NT2/D1 (cell line): Measurements from ENCODE around the gene PRKCH.

Experiments
- SUZ12 ChIP-seq: IDR thresholded peaks from 2 replicates; pipeline ENCODE4 v1.6.1; 2011; ENCODE audit not compliant: insufficient read length, insufficient read depth; ENCODE audit errors: extremely low read depth
- YY1 ChIP-seq: IDR thresholded peaks from 2 replicates; pipeline ENCODE4 v1.6.1; 2011; ENCODE audit not compliant: insufficient read length, insufficient read depth

DNA sequence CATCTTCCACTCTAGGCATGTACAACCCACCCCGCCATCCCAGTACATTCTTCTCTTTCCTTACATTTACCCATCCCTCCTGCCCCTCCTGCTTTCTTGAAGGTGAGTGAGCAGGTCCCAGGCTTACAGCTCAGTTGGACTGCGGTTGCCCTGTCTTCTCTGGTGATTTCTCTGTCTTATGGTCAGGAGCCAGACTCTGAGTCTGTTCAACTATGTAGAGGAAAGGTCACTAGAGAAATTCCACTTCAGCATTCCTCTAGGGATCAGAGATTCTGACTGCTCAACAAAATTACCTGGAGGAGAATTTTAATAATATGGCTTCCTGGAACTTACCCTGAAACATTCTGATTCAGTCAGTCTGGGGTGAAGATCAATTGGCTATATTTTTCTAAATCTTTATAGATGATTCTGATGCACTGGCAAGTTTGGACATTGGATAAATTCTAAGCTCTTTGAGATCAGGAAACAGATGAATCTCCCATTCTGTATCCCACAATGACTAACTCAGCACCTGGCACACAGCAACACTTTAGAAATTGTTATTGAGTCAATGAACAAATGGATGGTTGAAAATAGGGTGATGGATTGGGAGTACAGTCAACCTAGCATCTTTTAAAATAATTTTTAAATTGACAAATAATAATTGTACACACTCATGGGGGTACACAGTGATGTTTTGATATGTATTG, 245.3 kb downstream of the PRKCH start:
- TF ChIP-seq SUZ12 (no peak), YY1 (no peak)
